Fibroblast of pulmonary artery (primary cell): ENCODE results near the gene UBE2J1.
A peak's percentile ranks its signal among the peaks of the same experiment; 100 is the strongest.

Experiments
- DNase-seq: peaks from one replicate; pipeline ENCODE4 v3.0.0-alpha.2; 2010; ENCODE audit warnings: low read depth
- H3K4me3 ChIP-seq: replicated peaks from 2 replicates; pipeline ENCODE4 v1.5.1; 2011; ENCODE audit warnings: low read depth, mild to moderate bottlenecking, control low read depth, low read length, moderate library complexity
- TF ChIP-seq, protein P1 (sequence below): IDR thresholded peaks from 2 replicates; pipeline ENCODE4 v1.5.1; 2011; ENCODE audit warnings: mild to moderate bottlenecking, control low read depth, low read length, inconsistent platforms; ENCODE audit errors: missing control alignments

The UBE2J1 gene

DNA sequence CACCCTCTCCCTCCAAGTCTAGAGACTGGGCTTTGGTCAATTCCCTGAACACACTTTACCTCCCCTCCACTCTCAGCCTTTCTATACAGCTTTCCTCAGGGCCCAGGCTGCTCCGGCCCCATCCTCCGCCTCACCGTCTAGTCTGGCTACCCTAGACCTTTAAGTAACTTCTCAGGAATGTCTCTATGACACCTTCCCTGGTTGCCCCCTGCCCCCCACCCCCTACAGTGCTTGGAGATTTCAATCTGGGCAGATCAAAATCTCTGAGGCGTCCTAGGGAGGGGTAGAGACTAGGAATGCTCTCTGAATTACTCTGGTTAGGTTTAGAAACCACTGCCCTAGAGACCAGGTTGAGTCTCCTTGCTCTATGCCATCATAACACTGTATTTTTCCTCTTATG lies 6.1 kb downstream of the UBE2J1 start:
- H3K4me3 ChIP-seq = no peak overlapping the region
- TF ChIP-seq, protein P1, sequence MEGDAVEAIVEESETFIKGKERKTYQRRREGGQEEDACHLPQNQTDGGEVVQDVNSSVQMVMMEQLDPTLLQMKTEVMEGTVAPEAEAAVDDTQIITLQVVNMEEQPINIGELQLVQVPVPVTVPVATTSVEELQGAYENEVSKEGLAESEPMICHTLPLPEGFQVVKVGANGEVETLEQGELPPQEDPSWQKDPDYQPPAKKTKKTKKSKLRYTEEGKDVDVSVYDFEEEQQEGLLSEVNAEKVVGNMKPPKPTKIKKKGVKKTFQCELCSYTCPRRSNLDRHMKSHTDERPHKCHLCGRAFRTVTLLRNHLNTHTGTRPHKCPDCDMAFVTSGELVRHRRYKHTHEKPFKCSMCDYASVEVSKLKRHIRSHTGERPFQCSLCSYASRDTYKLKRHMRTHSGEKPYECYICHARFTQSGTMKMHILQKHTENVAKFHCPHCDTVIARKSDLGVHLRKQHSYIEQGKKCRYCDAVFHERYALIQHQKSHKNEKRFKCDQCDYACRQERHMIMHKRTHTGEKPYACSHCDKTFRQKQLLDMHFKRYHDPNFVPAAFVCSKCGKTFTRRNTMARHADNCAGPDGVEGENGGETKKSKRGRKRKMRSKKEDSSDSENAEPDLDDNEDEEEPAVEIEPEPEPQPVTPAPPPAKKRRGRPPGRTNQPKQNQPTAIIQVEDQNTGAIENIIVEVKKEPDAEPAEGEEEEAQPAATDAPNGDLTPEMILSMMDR = no peak
- no peak for DNase-seq

DNA sequence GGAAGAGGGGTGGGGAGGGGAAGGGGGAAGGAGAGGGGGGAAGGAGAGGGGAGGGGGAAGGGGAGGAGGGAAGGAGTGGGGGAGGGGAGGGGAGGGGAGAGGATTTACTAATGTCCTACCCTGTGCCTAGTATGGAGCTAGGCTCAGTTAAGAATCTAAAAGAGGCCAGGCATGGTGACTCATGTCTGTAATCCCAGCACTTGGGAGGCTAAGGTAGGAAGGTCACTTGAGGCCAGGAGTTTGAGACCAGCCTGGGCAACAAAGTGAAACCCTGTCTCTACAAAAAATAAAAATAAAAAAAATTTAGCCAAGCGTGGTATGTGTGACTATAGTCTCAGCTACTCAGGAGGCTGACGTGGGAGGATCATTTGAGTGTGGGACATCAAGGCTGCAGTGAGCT lies 13.0 kb downstream of the UBE2J1 start:
- TF ChIP-seq, protein P1 = no peak
- DNase-seq = no peak
- H3K4me3 ChIP-seq = no peak overlapping the region

GRCh38 chr6:89335164-89335563 lies 17.4 kb downstream of the UBE2J1 start:
- TF ChIP-seq, protein P1 = no peak
- H3K4me3 ChIP-seq = no peak overlapping the region
- no peak for DNase-seq

DNA sequence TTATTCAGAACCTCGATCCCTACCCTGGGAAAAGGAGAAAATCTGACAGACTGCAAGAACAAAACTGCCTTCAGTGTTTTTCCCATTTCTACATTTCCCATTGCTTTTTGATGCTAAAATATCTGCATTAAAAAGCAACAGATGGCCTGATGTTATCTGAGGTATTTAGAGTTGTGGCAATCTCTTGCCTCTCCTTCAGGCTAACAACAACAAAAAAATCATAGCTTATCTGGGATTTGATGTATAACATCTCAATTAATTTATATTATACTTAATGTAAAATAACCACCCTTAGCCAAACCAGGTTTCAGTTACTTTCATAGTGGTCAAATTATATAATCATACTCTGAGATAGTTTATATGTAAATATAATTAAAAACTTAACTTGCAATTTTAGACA lies 21.6 kb downstream of the UBE2J1 start:
- TF ChIP-seq, protein P1 = no peak
- DNase-seq = no peak
- no peak overlapping the region for H3K4me3 ChIP-seq

DNA sequence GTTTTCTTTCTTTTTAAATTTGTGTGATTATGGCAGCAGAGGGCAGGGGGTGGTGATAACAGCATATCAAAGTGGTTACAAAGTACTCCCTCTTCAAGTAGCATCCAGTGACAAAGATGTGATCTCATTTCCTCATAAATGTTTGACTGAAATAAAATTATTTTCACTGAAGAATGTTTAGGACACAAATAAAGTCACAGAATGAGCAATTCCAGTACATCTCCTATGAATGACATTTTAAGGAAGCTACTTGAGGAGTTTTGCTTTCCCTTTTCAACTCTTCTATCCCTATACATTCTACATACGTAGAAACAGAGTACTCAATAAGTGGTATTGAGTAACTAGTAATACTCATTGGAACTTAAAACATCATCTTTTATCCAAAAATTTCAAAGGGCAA lies 23.5 kb downstream of the UBE2J1 start:
- no peak overlapping the region for H3K4me3 ChIP-seq
- TF ChIP-seq, protein P1 = no peak
- DNase-seq = no peak

GRCh38 chr6:89324304-89324703 lies 28.2 kb downstream of the UBE2J1 start:
- TF ChIP-seq, protein P1 = no peak
- no peak overlapping the region for H3K4me3 ChIP-seq
- no peak for DNase-seq

- TF ChIP-seq, protein P1 = no peak
- peak; percentile 56 for DNase-seq
- H3K4me3 ChIP-seq = no peak overlapping the region
Observed at GRCh38 chr6:89323511-89323971, 29.0 kb downstream of the UBE2J1 start.
